HepG2 (cell line): Measurements from ENCODE around the gene SLC25A33. TPM values are rescaled to one million over a fixed set of nuclear protein-coding genes. Genes with fewer than 3 reads are reported as not detected.

Source experiments
- AKAP8 ChIP-seq: sonication (generic); formaldehyde crosslinking; IDR thresholded peaks from 2 replicates; pipeline ENCODE4 v1.5.1; 2020; ENCODE audit warnings: mild to moderate bottlenecking, missing genetic modification reagents
- GATAD2A ChIP-seq: IDR thresholded peaks from 2 replicates; pipeline ENCODE4 v1.6.1; 2016
- JUN ChIP-seq: sonication (generic); formaldehyde crosslinking; IDR thresholded peaks from 2 replicates; pipeline ENCODE4 v1.4.0; 2020; ENCODE audit warnings: mild to moderate bottlenecking, missing genetic modification reagents
- KDM3A ChIP-seq: IDR thresholded peaks from 2 replicates; pipeline ENCODE4 v1.6.1; 2018; ENCODE audit warnings: low read depth, missing compliant biosample characterization
- MTF1 ChIP-seq: sonication (generic); formaldehyde crosslinking; IDR thresholded peaks from 2 replicates; pipeline ENCODE4 v1.5.0; 2020; ENCODE audit warnings: missing genetic modification reagents
- MYNN ChIP-seq: sonication (generic); formaldehyde crosslinking; IDR thresholded peaks from 2 replicates; pipeline ENCODE4 v1.4.0; 2020; ENCODE audit warnings: mild to moderate bottlenecking, low read depth, missing genetic modification reagents
- PCBP2 ChIP-seq: fragments of 200-400 bp; formaldehyde crosslinking; optimal IDR thresholded peaks from 2 replicates; pipeline ENCODE3; 2018; ENCODE audit warnings: low read length, low read depth; ENCODE audit not compliant: poor library complexity, severe bottlenecking
- RAD21 ChIP-seq: fragments of 450-650 bp; formaldehyde crosslinking; IDR thresholded peaks from 2 replicates; pipeline ENCODE4 v1.5.0; 2020; ENCODE audit warnings: mild to moderate bottlenecking
- ZBTB10 ChIP-seq: sonication (generic); formaldehyde crosslinking; IDR thresholded peaks from 2 replicates; pipeline ENCODE4 v1.4.0; 2020; ENCODE audit warnings: missing genetic modification reagents, borderline replicate concordance
- ZKSCAN1 ChIP-seq: fragments of 150-350 bp; IDR thresholded peaks from 2 replicates; pipeline ENCODE4 v1.6.1; 2014; ENCODE audit warnings: low read length
- ZNF264 ChIP-seq: sonication (generic); formaldehyde crosslinking; IDR thresholded peaks from 2 replicates; pipeline ENCODE4 v1.4.0; 2020; ENCODE audit warnings: missing genetic modification reagents
- ZNF280B ChIP-seq: sonication (generic); formaldehyde crosslinking; IDR thresholded peaks from 2 replicates; pipeline ENCODE4 v1.5.0; 2020; ENCODE audit warnings: missing genetic modification reagents, mild to moderate bottlenecking, borderline replicate concordance
- ZNF672 ChIP-seq: sonication (generic); formaldehyde crosslinking; IDR thresholded peaks from 2 replicates; pipeline ENCODE4 v1.8.1; 2022; ENCODE audit warnings: missing genetic modification reagents
- ZNF7 ChIP-seq: IDR thresholded peaks from 2 replicates; pipeline ENCODE4 v1.6.1; 2016; ENCODE audit warnings: missing biosample characterization, missing genetic modification reagents
- ZNF761 ChIP-seq: sonication (generic); formaldehyde crosslinking; conservative IDR thresholded peaks from 2 replicates; pipeline ENCODE4 v1.4.0; 2020; ENCODE audit warnings: mild to moderate bottlenecking, missing genetic modification reagents
- polyA plus RNA-seq, 8 experiments: library from polyadenylated mRNA; depleted of rRNA in 3 of 8; stranded (reverse) in 7 of 8; unstranded in 1 of 8; fragments of >200 nt; fragmentation: Illumina TruSeq in 4 of 8; extraction: Trizol in 4 of 8; gene quantifications; 2 replicates each; pipeline versions ENCODE4 v1.2.1 to v1.2.3, GENCODE V29; 2011 to 2016; ENCODE audit warnings: low read depth in 4 of 8, missing spikeins in 1 of 8, mixed read lengths in 1 of 8; ENCODE audit not compliant: insufficient read depth in 1 of 8
- total RNA-seq, 5 experiments: library from RNA; depleted of rRNA; stranded (reverse); fragments of >200 nt; fragmentation: Illumina TruSeq; extraction: Trizol; gene quantifications; 2 replicates each; pipeline ENCODE4 v1.2.3, GENCODE V29; 2016; ENCODE audit warnings: low read depth in 1 of 5
- TF ChIP-seq, protein P1 (sequence below): sonication (generic); formaldehyde crosslinking; IDR thresholded peaks from 2 replicates; pipeline ENCODE4 v1.5.1; 2020; ENCODE audit warnings: missing genetic modification reagents, mild to moderate bottlenecking, borderline replicate concordance
- TF ChIP-seq, protein P2 (sequence below): sonication (generic); formaldehyde crosslinking; IDR thresholded peaks from 2 replicates; pipeline ENCODE4 v1.4.0; 2020; ENCODE audit warnings: mild to moderate bottlenecking, missing genetic modification reagents
- TF ChIP-seq, protein P3 (sequence below): sonication (generic); formaldehyde crosslinking; IDR thresholded peaks from 2 replicates; pipeline ENCODE4 v1.8.0; 2022; ENCODE audit warnings: missing genetic modification reagents, low read depth, mild to moderate bottlenecking, borderline replicate concordance
- TF ChIP-seq, protein P4 (sequence below): sonication (generic); formaldehyde crosslinking; IDR thresholded peaks from 2 replicates; pipeline ENCODE4 v1.5.0; 2020; ENCODE audit warnings: missing genetic modification reagents
- TF ChIP-seq, protein P5 (sequence below): sonication (generic); formaldehyde crosslinking; IDR thresholded peaks from 2 replicates; pipeline ENCODE4 v1.5.1; 2020; ENCODE audit warnings: missing genetic modification reagents, mild to moderate bottlenecking, borderline replicate concordance

SLC25A33 gene
- total and polyA plus RNA-seq, 2 of the 13 experiments (the other 11 are each of a cell fraction or from before 2014, with no cell fraction given): 15.4 to 50.3 TPM

GRCh38 chr1:9553736-9554144 is 14.5 kb downstream of the SLC25A33 start (continued):
- TF ChIP-seq, protein P1, sequence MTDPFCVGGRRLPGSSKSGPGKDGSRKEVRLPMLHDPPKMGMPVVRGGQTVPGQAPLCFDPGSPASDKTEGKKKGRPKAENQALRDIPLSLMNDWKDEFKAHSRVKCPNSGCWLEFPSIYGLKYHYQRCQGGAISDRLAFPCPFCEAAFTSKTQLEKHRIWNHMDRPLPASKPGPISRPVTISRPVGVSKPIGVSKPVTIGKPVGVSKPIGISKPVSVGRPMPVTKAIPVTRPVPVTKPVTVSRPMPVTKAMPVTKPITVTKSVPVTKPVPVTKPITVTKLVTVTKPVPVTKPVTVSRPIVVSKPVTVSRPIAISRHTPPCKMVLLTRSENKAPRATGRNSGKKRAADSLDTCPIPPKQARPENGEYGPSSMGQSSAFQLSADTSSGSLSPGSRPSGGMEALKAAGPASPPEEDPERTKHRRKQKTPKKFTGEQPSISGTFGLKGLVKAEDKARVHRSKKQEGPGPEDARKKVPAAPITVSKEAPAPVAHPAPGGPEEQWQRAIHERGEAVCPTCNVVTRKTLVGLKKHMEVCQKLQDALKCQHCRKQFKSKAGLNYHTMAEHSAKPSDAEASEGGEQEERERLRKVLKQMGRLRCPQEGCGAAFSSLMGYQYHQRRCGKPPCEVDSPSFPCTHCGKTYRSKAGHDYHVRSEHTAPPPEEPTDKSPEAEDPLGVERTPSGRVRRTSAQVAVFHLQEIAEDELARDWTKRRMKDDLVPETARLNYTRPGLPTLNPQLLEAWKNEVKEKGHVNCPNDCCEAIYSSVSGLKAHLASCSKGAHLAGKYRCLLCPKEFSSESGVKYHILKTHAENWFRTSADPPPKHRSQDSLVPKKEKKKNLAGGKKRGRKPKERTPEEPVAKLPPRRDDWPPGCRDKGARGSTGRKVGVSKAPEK: peak; percentile 88; the same call in 1 of the 2 replicates
- TF ChIP-seq KDM3A (CRISPR knock-in tag) (peak; percentile 59; the same call in 1 of the 2 replicates), GATAD2A (peak; percentile 99), ZNF264 (CRISPR knock-in tag) (no peak; the same call in none of the 2 replicates), ZBTB10 (CRISPR knock-in tag) (no peak), RAD21 (CRISPR knock-in tag) (peak; percentile 7; the same call in 1 of the 2 replicates), ZNF7 (CRISPR knock-in tag) (no peak), AKAP8 (peak; percentile 79; the same call in 1 of the 2 replicates), ZKSCAN1 (no peak; the same call in 1 of the 2 replicates), ZNF280B (no peak), ZNF761 (CRISPR knock-in tag) (no peak), MTF1 (CRISPR knock-in tag) (no peak), MYNN (CRISPR knock-in tag) (no peak), ZNF672 (CRISPR knock-in tag) (peak; percentile 42; the same call in 1 of the 2 replicates), PCBP2 (no peak), JUN (peak; percentile 55)
- TF ChIP-seq, protein P2, sequence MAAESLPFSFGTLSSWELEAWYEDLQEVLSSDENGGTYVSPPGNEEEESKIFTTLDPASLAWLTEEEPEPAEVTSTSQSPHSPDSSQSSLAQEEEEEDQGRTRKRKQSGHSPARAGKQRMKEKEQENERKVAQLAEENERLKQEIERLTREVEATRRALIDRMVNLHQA (CRISPR knock-in tag): no peak
- TF ChIP-seq, protein P3, sequence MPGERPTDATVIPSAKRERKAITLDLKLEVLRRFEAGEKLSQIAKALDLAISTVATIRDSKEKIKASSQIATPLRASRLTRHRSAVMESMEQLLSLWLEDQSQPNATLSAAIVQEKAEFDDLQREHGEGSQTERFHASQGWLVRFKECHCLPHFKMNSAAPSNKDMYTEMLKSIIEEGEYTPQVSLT (CRISPR knock-in tag): no peak
- TF ChIP-seq, protein P4, sequence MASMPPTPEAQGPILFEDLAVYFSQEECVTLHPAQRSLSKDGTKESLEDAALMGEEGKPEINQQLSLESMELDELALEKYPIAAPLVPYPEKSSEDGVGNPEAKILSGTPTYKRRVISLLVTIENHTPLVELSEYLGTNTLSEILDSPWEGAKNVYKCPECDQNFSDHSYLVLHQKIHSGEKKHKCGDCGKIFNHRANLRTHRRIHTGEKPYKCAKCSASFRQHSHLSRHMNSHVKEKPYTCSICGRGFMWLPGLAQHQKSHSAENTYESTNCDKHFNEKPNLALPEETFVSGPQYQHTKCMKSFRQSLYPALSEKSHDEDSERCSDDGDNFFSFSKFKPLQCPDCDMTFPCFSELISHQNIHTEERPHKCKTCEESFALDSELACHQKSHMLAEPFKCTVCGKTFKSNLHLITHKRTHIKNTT: no peak
- TF ChIP-seq, protein P5, sequence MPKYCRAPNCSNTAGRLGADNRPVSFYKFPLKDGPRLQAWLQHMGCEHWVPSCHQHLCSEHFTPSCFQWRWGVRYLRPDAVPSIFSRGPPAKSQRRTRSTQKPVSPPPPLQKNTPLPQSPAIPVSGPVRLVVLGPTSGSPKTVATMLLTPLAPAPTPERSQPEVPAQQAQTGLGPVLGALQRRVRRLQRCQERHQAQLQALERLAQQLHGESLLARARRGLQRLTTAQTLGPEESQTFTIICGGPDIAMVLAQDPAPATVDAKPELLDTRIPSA (CRISPR knock-in tag): no peak
